ENCODE measurements around the gene ACYP1. TPM values are rescaled to one million over a fixed set of nuclear protein-coding genes. Genes with fewer than 3 reads are reported as not detected.

The ACYP1 gene
- total RNA-seq, 2 donors from 2014 or later = 8.3 to 9.9 TPM

- intact Hi-C loops (cut with DNase I) = no loop called here
- peaks cover 53% of the 10 kb centered on the region for H3K4me1 ChIP-seq
- 72 to 91% methylated on average over 1 of the region's 1 CpG for WGBS, 2 donors
- no peaks in the 10 kb centered on the region for H3K9me3 ChIP-seq
- no peak overlapping the region for H3K4me3 ChIP-seq
- ATAC-seq = no peak
- no peak overlapping the region for H3K27ac ChIP-seq
- no peaks in the 10 kb centered on the region for H3K27me3 ChIP-seq
- H3K36me3 ChIP-seq (replicated peaks in 1 of 2; ENCODE audit: insufficient read depth in 1 of 2, low read depth in 2 of 2) = no peaks in the 10 kb centered on the region
- no peak for DNase-seq
- no peak for TF ChIP-seq POLR2A (IDR thresholded peaks at IDR 0.05)
- TF ChIP-seq, protein P1, sequence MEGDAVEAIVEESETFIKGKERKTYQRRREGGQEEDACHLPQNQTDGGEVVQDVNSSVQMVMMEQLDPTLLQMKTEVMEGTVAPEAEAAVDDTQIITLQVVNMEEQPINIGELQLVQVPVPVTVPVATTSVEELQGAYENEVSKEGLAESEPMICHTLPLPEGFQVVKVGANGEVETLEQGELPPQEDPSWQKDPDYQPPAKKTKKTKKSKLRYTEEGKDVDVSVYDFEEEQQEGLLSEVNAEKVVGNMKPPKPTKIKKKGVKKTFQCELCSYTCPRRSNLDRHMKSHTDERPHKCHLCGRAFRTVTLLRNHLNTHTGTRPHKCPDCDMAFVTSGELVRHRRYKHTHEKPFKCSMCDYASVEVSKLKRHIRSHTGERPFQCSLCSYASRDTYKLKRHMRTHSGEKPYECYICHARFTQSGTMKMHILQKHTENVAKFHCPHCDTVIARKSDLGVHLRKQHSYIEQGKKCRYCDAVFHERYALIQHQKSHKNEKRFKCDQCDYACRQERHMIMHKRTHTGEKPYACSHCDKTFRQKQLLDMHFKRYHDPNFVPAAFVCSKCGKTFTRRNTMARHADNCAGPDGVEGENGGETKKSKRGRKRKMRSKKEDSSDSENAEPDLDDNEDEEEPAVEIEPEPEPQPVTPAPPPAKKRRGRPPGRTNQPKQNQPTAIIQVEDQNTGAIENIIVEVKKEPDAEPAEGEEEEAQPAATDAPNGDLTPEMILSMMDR (IDR thresholded peaks at IDR 0.05) = no peak
These were observed 3.4 kb upstream of the ACYP1 start for GRCh38 chr14:75067212-75067611.

GRCh38 chr14:75066691-75067090 is 2.9 kb upstream of the ACYP1 start:
- Histone ChIP-seq H3K27ac (no peak overlapping the region), H3K27me3 (no peaks in the 10 kb centered on the region), H3K36me3 (replicated peaks in 1 of 2; ENCODE audit: insufficient read depth in 1 of 2, low read depth in 2 of 2) (no peaks in the 10 kb centered on the region), H3K4me1 (peaks cover 51% of the 10 kb centered on the region), H3K4me3 (no peak overlapping the region), H3K9me3 (no peaks in the 10 kb centered on the region)
- intact Hi-C loops (cut with DNase I) = no loop called here
- 86 to 92% methylated on average over 3 of the region's 3 CpGs for WGBS, 2 donors
- DNase-seq = no peak
- TF ChIP-seq POLR2A (IDR thresholded peaks at IDR 0.05) = no peak
- TF ChIP-seq, protein P1 (IDR thresholded peaks at IDR 0.05) = no peak
- ATAC-seq = no peak

GRCh38 chr14:75064205-75064567 is 362 bp upstream of the ACYP1 start:
- peaks cover 30% of the 10 kb centered on the region for H3K4me1 ChIP-seq
- ATAC-seq (no peak), DNase-seq (no peak)
- no peaks in the 10 kb centered on the region for H3K9me3 ChIP-seq
- H3K27me3 ChIP-seq = no peaks in the 10 kb centered on the region
- intact Hi-C loops (cut with DNase I) = no loop called here
- H3K4me3 ChIP-seq = peak overlapping the region in 1 of 2 donors; percentile 86
- WGBS, 2 donors = 56 to 79% methylated on average over 6 to 8 of the region's 8 CpGs
- TF ChIP-seq POLR2A (IDR thresholded peaks at IDR 0.05) = no peak
- TF ChIP-seq, protein P1 (IDR thresholded peaks at IDR 0.05) = no peak
- peak overlapping the region in 3 of 4 donors; percentile 61 to 83 (median 74) for H3K27ac ChIP-seq
- no peaks in the 10 kb centered on the region for H3K36me3 ChIP-seq (replicated peaks in 1 of 2; ENCODE audit: insufficient read depth in 1 of 2, low read depth in 2 of 2)

DNA sequence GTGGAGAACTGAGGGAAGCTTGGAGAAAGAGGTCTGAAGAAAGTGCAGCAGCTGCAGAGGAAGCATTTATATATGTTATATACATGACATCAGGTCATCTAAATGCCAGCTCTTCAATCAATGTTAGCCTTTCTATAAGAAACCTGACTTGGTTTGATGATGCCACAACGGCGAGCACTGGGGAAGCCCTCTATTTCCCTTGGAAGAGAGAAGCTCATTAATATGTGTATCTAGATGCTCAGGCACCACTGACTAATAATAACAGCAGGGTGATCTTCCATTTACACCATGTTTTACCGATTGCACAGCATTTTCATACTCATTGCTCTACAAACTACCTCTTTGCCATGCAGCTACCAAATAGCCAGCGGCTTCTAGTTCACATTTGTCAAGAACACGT is 811 bp downstream of the ACYP1 start:
- Histone ChIP-seq H3K36me3 (replicated peaks in 1 of 2; ENCODE audit: insufficient read depth in 1 of 2, low read depth in 2 of 2) (no peaks in the 10 kb centered on the region), H3K27me3 (no peaks in the 10 kb centered on the region), H3K27ac (peak overlapping the region in 1 of 4 donors; percentile 83), H3K9me3 (no peaks in the 10 kb centered on the region), H3K4me1 (peaks cover 20% of the 10 kb centered on the region), H3K4me3 (no peak overlapping the region)
- ATAC-seq (no peak), DNase-seq (no peak)
- WGBS, 2 donors = 29 to 33% methylated on average over 5 of the region's 5 CpGs
- no peak for TF ChIP-seq POLR2A (IDR thresholded peaks at IDR 0.05)
- TF ChIP-seq, protein P1 (IDR thresholded peaks at IDR 0.05) = no peak
- intact Hi-C loops (cut with DNase I) = no loop called here

DNA sequence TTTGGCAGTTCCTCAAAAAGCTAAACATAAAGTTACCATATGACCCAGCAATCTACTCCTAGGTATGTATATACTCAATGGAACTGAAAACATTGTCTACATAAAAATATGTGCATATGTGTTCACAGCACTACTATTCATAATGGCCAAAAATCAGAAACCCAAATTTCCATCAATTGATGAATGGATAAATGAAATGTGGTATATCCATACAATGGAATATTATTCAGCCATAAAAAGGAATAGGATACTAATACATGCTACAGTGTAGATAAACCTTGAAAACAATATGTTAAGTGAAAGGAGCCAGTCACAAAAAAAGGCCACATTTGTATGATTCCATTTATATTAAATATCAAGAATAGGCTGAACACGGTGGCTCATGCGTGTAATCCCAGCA is 3.4 kb downstream of the ACYP1 start:
- TF ChIP-seq POLR2A (IDR thresholded peaks at IDR 0.05) = no peak
- TF ChIP-seq, protein P1 (IDR thresholded peaks at IDR 0.05) = no peak
- Histone ChIP-seq H3K36me3 (replicated peaks in 1 of 2; ENCODE audit: insufficient read depth in 1 of 2, low read depth in 2 of 2) (no peaks in the 10 kb centered on the region), H3K4me1 (peaks cover 10% of the 10 kb centered on the region), H3K4me3 (no peak overlapping the region), H3K9me3 (no peaks in the 10 kb centered on the region), H3K27ac (no peak overlapping the region), H3K27me3 (no peaks in the 10 kb centered on the region)
- intact Hi-C loops (cut with DNase I) = no loop called here
- no peak for ATAC-seq
- DNase-seq = no peak
- WGBS, 2 donors = 73 to 100% methylated on average over 2 of the region's 2 CpGs

All from body of pancreas (tissue), 4 donors.